ENCODE results near the gene HLA-B.

GRCh38 chr6:31363811-31364210 lies 6.8 kb upstream of the HLA-B start:
- TF ChIP-seq EZH2phosphoT487 (IDR thresholded peaks at IDR 0.05; ENCODE audit: low read depth) = no peak
- TF ChIP-seq CTCF (IDR thresholded peaks at IDR 0.05; ENCODE audit: low read depth, low read length) = no peak

Data from OCI-LY3 (cell line).